ENCODE results near the gene ARID1A. TPM values are rescaled to one million over a fixed set of nuclear protein-coding genes. Genes with fewer than 3 reads are reported as not detected.
"Not testable (repeated sequence)": the region's sequence is repeated elsewhere in the genome, so short reads cannot be mapped to it uniquely, and the experiment has no call there.

Gene ARID1A
- polyA plus RNA-seq, 1 donor = 117 TPM

DNA sequence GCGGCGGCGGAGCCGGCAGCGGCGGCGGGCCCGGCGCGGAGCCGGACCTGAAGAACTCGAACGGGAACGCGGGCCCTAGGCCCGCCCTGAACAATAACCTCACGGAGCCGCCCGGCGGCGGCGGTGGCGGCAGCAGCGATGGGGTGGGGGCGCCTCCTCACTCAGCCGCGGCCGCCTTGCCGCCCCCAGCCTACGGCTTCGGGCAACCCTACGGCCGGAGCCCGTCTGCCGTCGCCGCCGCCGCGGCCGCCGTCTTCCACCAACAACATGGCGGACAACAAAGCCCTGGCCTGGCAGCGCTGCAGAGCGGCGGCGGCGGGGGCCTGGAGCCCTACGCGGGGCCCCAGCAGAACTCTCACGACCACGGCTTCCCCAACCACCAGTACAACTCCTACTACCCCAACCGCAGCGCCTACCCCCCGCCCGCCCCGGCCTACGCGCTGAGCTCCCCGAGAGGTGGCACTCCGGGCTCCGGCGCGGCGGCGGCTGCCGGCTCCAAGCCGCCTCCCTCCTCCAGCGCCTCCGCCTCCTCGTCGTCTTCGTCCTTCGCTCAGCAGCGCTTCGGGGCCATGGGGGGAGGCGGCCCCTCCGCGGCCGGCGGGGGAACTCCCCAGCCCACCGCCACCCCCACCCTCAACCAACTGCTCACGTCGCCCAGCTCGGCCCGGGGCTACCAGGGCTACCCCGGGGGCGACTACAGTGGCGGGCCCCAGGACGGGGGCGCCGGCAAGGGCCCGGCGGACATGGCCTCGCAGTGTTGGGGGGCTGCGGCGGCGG lies 1.0 kb downstream of the ARID1A start:
- no peak for DNase-seq

- no peak for DNase-seq
Observed at GRCh38 chr1:26697431-26697977, 1.7 kb downstream of the ARID1A start.

- peak; percentile 89 for DNase-seq
Observed at GRCh38 chr1:26697978-26698849, 2.4 kb downstream of the ARID1A start.

DNA sequence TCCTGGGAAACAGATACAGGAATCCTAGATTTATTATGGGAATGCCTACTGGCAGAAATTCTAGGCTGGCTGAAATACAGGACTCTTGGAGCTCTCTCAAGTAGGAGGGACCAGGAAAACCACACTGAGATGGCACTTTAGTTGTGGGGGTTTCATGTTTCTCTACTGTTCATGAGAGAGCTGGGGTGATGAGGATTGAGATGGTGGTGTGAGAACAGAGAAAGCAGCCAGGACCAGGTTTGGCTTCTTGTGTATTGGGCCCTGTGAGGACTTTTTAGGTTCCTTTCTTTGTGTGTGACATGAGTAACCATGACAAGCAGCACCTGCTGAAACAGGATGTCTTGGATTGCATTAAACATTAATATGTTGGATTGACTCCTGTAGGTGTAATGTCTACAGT lies 4.9 kb downstream of the ARID1A start:
- no peak for DNase-seq

GRCh38 chr1:26701266-26701994 lies 5.6 kb downstream of the ARID1A start:
- no peak for DNase-seq

DNA sequence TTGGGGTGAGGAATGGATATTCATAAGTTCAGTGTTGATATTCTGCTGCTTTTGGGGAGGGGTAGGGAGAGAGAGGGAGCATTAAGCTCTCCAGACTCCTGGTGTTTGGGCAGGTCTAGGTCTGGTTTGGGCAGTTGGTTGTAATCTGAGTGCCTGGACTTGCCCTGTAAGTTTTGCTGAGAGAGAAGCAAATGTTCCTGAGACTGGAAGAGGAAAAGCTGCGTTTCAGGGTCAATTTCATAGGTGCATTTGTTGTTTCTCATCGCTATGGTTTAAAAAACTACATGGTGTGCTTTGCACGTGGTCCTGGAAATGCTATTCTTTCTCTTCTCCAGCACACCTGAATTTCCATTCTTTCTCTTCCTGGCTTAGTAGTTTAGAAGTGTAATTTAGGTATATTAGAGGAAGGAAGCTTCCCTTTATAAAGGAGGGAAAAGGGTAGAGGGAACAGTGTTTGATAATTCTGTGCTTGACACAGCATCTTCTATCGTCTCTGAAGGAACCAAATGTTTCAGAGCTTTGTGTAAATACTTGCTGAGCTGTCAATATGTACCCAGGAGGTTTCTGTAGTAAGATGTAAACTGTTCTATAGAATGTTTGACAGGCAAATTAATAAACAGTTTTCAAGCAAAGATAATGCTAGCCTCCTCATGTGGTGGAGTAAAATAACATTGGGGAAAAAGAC lies 6.3 kb downstream of the ARID1A start:
- DNase-seq = no peak

DNA sequence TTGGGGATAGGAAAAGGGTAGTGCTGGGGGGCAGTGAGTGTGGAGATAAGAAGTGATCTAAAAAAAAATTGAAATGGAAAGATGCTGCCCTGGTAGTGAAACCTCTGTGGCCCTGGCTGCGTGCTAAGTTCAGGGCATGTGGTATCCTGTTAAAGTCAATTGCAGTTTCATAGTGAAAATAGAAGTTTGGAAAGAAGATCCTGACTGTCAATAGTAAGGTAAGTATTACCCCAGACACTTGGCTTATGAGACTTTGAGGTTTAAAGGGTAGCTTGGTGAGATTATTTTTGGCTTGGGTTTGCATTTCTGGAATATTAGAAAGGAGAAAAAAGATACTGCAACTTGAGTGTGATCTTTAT lies 6.8 kb downstream of the ARID1A start:
- no peak for DNase-seq

DNA sequence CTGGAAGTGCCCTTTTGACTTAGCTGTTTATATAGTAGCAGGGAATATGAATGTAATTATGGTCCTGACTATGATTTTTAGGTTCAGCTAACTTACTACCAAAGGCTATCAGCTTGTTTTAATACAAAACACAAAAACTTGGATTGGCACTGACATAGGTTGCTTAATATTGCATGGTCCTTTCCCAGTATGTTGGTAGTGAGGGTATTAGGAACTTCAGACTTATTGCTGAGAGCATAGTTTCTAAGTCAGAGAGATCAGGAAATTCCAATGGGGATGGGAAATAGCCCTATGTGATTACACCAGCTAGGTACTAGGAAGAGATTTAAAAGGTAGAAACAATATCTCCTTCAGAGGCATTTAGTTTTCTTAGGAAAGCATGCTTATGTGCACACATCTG lies 7.7 kb downstream of the ARID1A start:
- no peak for DNase-seq

- DNase-seq = no peak
Observed at GRCh38 chr1:26704629-26705028, 8.8 kb downstream of the ARID1A start.

- not testable (repeated sequence) for DNase-seq
Observed at GRCh38 chr1:26705227-26705626, 9.4 kb downstream of the ARID1A start.

- no peak for DNase-seq
Observed at GRCh38 chr1:26705788-26706311, 10.0 kb downstream of the ARID1A start.

- no peak for DNase-seq
Observed at GRCh38 chr1:26706315-26706714, 10.5 kb downstream of the ARID1A start.

GRCh38 chr1:26710811-26711210 lies 15.0 kb downstream of the ARID1A start:
- no peak for DNase-seq

DNA sequence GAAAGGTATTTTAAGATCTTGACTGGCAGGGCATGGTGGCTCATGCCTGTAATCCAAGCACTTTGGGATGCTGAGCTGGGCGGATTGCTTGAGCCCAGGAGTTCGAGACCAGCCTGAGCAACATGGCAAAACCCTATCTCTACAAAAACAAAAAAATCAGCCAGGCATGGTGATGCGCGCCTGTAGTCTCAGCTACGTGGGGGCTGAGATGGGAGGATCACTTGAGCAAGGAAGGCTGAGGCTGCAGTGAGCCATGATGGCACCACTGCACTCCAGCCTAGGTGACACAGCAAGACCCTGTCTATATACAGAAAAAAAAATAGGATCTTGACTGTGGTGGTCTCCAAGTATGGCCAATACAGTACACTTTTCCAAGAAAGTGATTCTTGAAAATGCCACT lies 16.0 kb downstream of the ARID1A start:
- DNase-seq = no peak

DNA sequence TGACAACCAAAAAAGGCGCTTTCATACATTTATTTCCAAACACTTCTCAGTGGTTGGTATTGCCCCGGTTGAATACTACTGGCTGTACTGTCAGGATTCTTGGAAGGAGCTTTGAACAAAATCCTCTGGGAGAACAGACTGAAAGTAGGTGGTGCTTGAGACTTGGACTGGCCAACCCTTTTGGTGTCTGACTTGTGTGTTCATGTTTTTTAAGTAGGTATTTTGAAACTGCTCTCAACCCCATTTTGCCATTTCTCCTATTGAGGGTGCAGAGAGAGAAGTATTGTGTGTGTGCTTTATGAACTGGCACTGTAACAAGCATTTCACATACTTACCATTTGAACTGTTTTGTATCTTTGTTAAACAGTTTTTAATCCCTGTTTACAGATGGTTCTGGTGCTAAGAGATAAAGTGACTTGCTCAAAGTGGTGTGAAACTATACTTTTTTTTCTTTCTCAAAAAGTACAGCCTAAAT lies 21.2 kb downstream of the ARID1A start:
- no peak for DNase-seq

GRCh38 chr1:26719205-26719604 lies 23.4 kb downstream of the ARID1A start:
- no peak for DNase-seq

- DNase-seq = no peak
Observed at GRCh38 chr1:26721669-26722355, 26.0 kb downstream of the ARID1A start.

DNA sequence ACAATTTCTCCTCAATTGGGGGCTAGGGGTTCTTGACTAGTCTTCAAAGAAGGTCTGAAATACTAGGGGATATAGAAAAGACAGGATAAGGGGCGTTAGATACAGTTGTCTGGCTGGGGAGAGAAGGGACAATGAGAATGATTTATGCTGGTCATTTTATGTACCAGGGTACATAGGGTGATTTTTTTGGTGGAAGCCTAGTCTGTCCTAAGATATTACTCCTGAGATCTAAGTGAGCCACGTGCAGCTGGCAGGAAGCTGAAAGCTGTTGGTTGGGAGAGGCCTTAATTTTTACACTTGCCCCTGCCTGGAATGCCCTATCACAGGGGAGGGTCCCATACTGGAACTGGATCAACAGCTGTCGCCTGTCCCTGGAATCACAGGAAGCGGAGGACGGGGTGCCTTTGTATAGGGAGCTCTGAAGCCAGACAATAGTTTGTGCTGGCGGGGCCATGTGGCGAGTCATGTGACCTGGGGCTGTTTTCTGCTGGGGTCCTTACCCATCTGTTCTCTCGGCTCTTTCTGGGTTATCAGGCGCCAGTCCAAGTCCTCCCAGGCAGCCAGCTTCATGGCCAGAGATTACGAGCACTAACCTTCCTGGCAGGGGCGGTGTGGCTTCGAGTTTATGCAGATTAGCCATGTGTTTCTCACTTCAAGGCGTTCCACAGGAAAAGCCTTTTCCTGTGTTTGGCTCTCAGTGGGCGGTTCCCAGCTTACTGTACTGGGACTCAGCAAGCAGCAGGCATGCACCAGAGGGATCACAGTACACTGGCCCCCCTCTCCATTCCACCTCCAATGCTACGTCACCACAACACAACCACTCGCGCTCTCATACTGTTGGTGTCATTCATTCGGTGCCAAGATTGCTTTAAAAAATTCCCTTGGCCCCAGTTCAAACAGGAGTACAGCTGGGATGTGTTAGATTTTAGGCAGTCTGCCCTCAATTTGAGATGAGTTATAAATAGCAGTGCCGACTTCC lies 27.5 kb downstream of the ARID1A start:
- DNase-seq = peak; percentile 92

- no peak for DNase-seq
Observed at GRCh38 chr1:26724118-26724517, 28.3 kb downstream of the ARID1A start.

DNA sequence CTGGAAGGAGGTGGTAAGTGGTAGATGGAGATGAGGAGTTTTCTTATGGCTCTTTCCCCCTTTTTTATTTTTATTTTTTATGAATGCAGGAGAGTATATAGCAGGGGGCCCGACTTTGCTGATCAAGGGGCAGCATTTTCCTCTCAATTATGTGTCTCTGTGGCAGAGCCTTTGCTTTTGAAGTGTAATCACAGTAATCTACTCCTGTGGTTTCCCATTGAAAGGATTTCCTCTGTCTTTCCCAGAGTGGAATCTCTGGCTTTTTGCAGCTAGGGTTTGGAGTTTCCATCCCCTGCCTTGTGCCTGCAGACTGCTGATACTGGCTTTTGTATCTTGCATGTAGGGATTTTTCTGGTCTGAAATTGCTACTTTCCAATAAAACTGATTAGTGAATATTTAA lies 29.1 kb downstream of the ARID1A start:
- no peak for DNase-seq
